ENCODE measurements around the gene TAAR8.

- TF ChIP-seq CTCF (IDR thresholded peaks at IDR 0.05; ENCODE audit: insufficient read depth, low read length, poor library complexity, severe bottlenecking) (no peak), EZH2phosphoT487 (conservative IDR thresholded peaks at IDR 0.05; ENCODE audit: low read length) (no peak)
Measured at GRCh38 chr6:132584698-132585097, 32.2 kb downstream of the TAAR8 start.

All from SU-DHL-6 (cell line).